Medulla oblongata (tissue), 1 donor: ENCODE results near the gene MTIF2.
"Not testable (repeated sequence)": the region's sequence is repeated elsewhere in the genome, so short reads cannot be mapped to it uniquely, and the experiment has no call there.

Experiments used
- DNase-seq: peaks from one replicate; pipeline ENCODE4 v3.0.0-alpha.2; 2015; ENCODE audit errors: extremely low spot score

Gene MTIF2

GRCh38 chr2:55196526-55196925 lies 72.5 kb downstream of the MTIF2 start:
- DNase-seq = no peak

- not testable (repeated sequence) for DNase-seq
Observed at GRCh38 chr2:55191888-55192287, 77.1 kb downstream of the MTIF2 start.

GRCh38 chr2:55186837-55187236 lies 82.2 kb downstream of the MTIF2 start:
- DNase-seq = not testable (repeated sequence)
